Ishikawa (cell line): Measurements from ENCODE around the gene C2CD2L.
A peak's percentile ranks its signal among the peaks of the same experiment; 100 is the strongest.

Experiments
- CEBPB ChIP-seq: IDR thresholded peaks from 2 replicates; pipeline ENCODE4 v1.6.1; 2012
- CREB1 ChIP-seq: IDR thresholded peaks from 2 replicates; pipeline ENCODE4 v1.6.1; 2012; ENCODE audit warnings: low read depth
- EGR1 ChIP-seq: IDR thresholded peaks from 2 replicates; pipeline ENCODE4 v1.6.1; 2012
- EP300 ChIP-seq: IDR thresholded peaks from 2 replicates; pipeline ENCODE4 v1.6.1; 2012; ENCODE audit warnings: borderline replicate concordance
- FOXM1 ChIP-seq: IDR thresholded peaks from 2 replicates; pipeline ENCODE4 v1.6.1; 2012; ENCODE audit warnings: low read depth, borderline replicate concordance
- MAX ChIP-seq: IDR thresholded peaks from 2 replicates; pipeline ENCODE4 v1.6.1; 2012
- NFIC ChIP-seq: IDR thresholded peaks from 2 replicates; pipeline ENCODE4 v1.6.1; 2012
- RAD21 ChIP-seq: IDR thresholded peaks from 2 replicates; pipeline ENCODE4 v1.6.1; 2012; ENCODE audit warnings: low read depth
- REST ChIP-seq: IDR thresholded peaks from 2 replicates; pipeline ENCODE4 v1.6.1; 2012; ENCODE audit warnings: low read depth, mild to moderate bottlenecking
- TAF1 ChIP-seq: IDR thresholded peaks from 2 replicates; pipeline ENCODE4 v1.6.1; 2012; ENCODE audit warnings: low read depth, mild to moderate bottlenecking
- TCF12 ChIP-seq: IDR thresholded peaks from 2 replicates; pipeline ENCODE4 v1.6.1; 2012; ENCODE audit warnings: low read depth
- TEAD4 ChIP-seq: IDR thresholded peaks from 2 replicates; pipeline ENCODE4 v1.6.1; 2012
- USF1 ChIP-seq: IDR thresholded peaks from 2 replicates; pipeline ENCODE4 v1.6.1; 2012
- YY1 ChIP-seq: IDR thresholded peaks from 2 replicates; pipeline ENCODE4 v1.6.1; 2012; ENCODE audit warnings: low read depth
- ZBTB7A ChIP-seq: IDR thresholded peaks from 2 replicates; pipeline ENCODE4 v1.6.1; 2012; ENCODE audit warnings: low read depth

The C2CD2L gene

GRCh38 chr11:119077839-119078238 is 29.3 kb upstream of the C2CD2L start:
- TF ChIP-seq YY1 (no peak), EGR1 (no peak), TEAD4 (no peak), CREB1 (no peak), CEBPB (no peak), TAF1 (no peak), REST (no peak), EP300 (no peak), NFIC (no peak), MAX (no peak), FOXM1 (no peak), TCF12 (no peak), ZBTB7A (no peak), USF1 (no peak), RAD21 (no peak)

GRCh38 chr11:119078675-119079420 is 28.3 kb upstream of the C2CD2L start:
- TF ChIP-seq TEAD4 (no peak), TAF1 (no peak), ZBTB7A (no peak), EP300 (no peak), REST (no peak), CEBPB (no peak), TCF12 (no peak), CREB1 (no peak), EGR1 (no peak), RAD21 (no peak)

GRCh38 chr11:119081682-119082260 is 25.4 kb upstream of the C2CD2L start:
- TF ChIP-seq TAF1 = no peak
- TF ChIP-seq EP300 = no peak
- TF ChIP-seq TCF12 = no peak
- TF ChIP-seq REST = no peak
- no peak for TF ChIP-seq MAX
- TF ChIP-seq USF1 = no peak
- TF ChIP-seq CEBPB = no peak
- TF ChIP-seq TEAD4 = no peak
- TF ChIP-seq RAD21 = no peak
- no peak for TF ChIP-seq NFIC
- TF ChIP-seq FOXM1 = no peak
- no peak for TF ChIP-seq YY1
- no peak for TF ChIP-seq CREB1
- TF ChIP-seq EGR1 = no peak
- TF ChIP-seq ZBTB7A = no peak

- TF ChIP-seq YY1 (no peak; the same call in 1 of the 2 replicates), ZBTB7A (no peak), USF1 (peak; percentile 70), REST (no peak), CEBPB (peak; percentile 90), RAD21 (no peak), TEAD4 (0 out of 2 replicates have a peak, but pooled peaks have one; percentile 36), TCF12 (peak; percentile 64; the same call in 1 of the 2 replicates), FOXM1 (no peak), CREB1 (peak; percentile 82), EP300 (no peak), NFIC (no peak), TAF1 (peak; percentile 74), MAX (peak; percentile 92), EGR1 (no peak)
Observed at GRCh38 chr11:119084663-119085436, 22.3 kb upstream of the C2CD2L start, which contains the start of gene HMBS. HMBS (plus strand) TSS chr11:119084881; CDS start chr11:119085034, 153 bp downstream.
